Measurements from ENCODE around the gene CTIF.

DNA sequence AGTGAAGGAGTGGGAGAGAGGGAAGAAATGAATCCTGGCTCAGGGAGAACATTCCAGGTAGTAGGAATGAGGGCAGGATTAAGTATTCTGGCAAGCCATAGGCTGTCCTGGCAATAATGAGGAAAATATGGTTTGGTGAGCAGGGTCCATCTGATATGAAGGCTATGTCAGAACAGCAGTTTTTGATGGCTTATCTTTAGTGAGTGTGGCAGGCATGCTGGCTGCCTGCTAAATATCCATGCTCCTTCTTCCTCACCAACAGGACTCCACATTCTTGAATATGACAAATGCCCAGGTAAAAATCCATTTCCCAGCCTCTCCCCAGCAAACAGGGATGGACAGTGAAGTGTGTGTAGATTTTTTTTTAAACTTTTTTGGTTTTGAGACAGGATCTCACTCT lies 13.2 kb upstream of the CTIF start:
- TF ChIP-seq CTCF (IDR thresholded peaks at IDR 0.05; ENCODE audit: insufficient read depth, low read length, poor library complexity, severe bottlenecking), result no peak
- no peak for TF ChIP-seq EZH2phosphoT487 (conservative IDR thresholded peaks at IDR 0.05; ENCODE audit: low read length)
